Activated CD4-positive, alpha-beta T cell treated with anti-CD3 and anti-CD28 coated beads, Interleukin-2, amount 50 U/mL, for 16 hours (primary cell): ENCODE data around the gene BDP1.
A peak's percentile ranks its signal among the peaks of the same experiment; 100 is the strongest.
"Not testable (repeated sequence)": the region's sequence is repeated elsewhere in the genome, so short reads cannot be mapped to it uniquely, and the experiment has no call there.

ENCODE experiments used
- DNase-seq: peaks from one replicate; pipeline ENCODE4 v3.0.0-alpha.2; 2020

The BDP1 gene

GRCh38 chr5:71461360-71461759, 5.9 kb downstream of the BDP1 start:
- DNase-seq: no peak

- DNase-seq: no peak
Measured at GRCh38 chr5:71471193-71471592, 15.7 kb downstream of the BDP1 start.

GRCh38 chr5:71475788-71476384, 20.4 kb downstream of the BDP1 start:
- peak; percentile 34 for DNase-seq

- no peak for DNase-seq
Measured at GRCh38 chr5:71481441-71481840, 26.0 kb downstream of the BDP1 start.

- no peak for DNase-seq
Measured at GRCh38 chr5:71482132-71482531, 26.7 kb downstream of the BDP1 start.

- DNase-seq: no peak
Measured at GRCh38 chr5:71483355-71483754, 27.9 kb downstream of the BDP1 start.

GRCh38 chr5:71492817-71493615, 37.6 kb downstream of the BDP1 start:
- no peak for DNase-seq

- not testable (repeated sequence) for DNase-seq
Measured at GRCh38 chr5:71494202-71494601, 38.8 kb downstream of the BDP1 start.

GRCh38 chr5:71498756-71499155, 43.3 kb downstream of the BDP1 start:
- DNase-seq: not testable (repeated sequence)

GRCh38 chr5:71503536-71503935, 48.1 kb downstream of the BDP1 start:
- DNase-seq: no peak

GRCh38 chr5:71522151-71522550, 66.7 kb downstream of the BDP1 start:
- no peak for DNase-seq

- DNase-seq: not testable (repeated sequence)
Measured at GRCh38 chr5:71525611-71526010, 70.2 kb downstream of the BDP1 start.

- DNase-seq: no peak
Measured at GRCh38 chr5:71528206-71528605, 72.8 kb downstream of the BDP1 start.

GRCh38 chr5:71529682-71530081, 74.2 kb downstream of the BDP1 start:
- no peak for DNase-seq

- DNase-seq: peak; percentile 1
Measured at GRCh38 chr5:71533142-71533541, 77.7 kb downstream of the BDP1 start.

- peak; percentile 62 for DNase-seq
Measured at GRCh38 chr5:71533615-71534014, 78.2 kb downstream of the BDP1 start.

GRCh38 chr5:71537687-71538086, 82.2 kb downstream of the BDP1 start:
- DNase-seq: no peak

- not testable (repeated sequence) for DNase-seq
Measured at GRCh38 chr5:71550885-71551284, 95.4 kb downstream of the BDP1 start.

- not testable (repeated sequence) for DNase-seq
Measured at GRCh38 chr5:71551582-71551981, 96.1 kb downstream of the BDP1 start.

- not testable (repeated sequence) for DNase-seq
Measured at GRCh38 chr5:71552026-71552749, 96.7 kb downstream of the BDP1 start.

- DNase-seq: no peak
Measured at GRCh38 chr5:71563161-71563560, 107.7 kb downstream of the BDP1 start.

- DNase-seq: no peak
Measured at GRCh38 chr5:71564895-71565294, 109.4 kb downstream of the BDP1 start.

- DNase-seq: no peak
Measured at GRCh38 chr5:71569748-71570509, 114.5 kb downstream of the BDP1 start.
